ENCODE results near the gene TCFL5.

The TCFL5 gene

GRCh38 chr20:62822239-62822787 lies 39.3 kb downstream of the TCFL5 start:
- TF ChIP-seq CTCF (IDR thresholded peaks at IDR 0.05), result no peak
- no peak for TF ChIP-seq ZFX (IDR thresholded peaks at IDR 0.05; ENCODE audit: borderline replicate concordance)
- H3K27ac ChIP-seq, result no peak overlapping the region

GRCh38 chr20:62821726-62822210 lies 39.9 kb downstream of the TCFL5 start:
- TF ChIP-seq ZFX (IDR thresholded peaks at IDR 0.05; ENCODE audit: borderline replicate concordance), result no peak
- TF ChIP-seq CTCF (IDR thresholded peaks at IDR 0.05), result no peak
- H3K27ac ChIP-seq, result no peak overlapping the region

- no peak overlapping the region for H3K27ac ChIP-seq
- no peak for TF ChIP-seq ZFX (IDR thresholded peaks at IDR 0.05; ENCODE audit: borderline replicate concordance)
Measured at GRCh38 chr20:62820962-62821725, 40.5 kb downstream of the TCFL5 start.

GRCh38 chr20:62820208-62820961 lies 41.2 kb downstream of the TCFL5 start:
- TF ChIP-seq CTCF (IDR thresholded peaks at IDR 0.05), result no peak
- TF ChIP-seq ZFX (IDR thresholded peaks at IDR 0.05; ENCODE audit: borderline replicate concordance), result no peak
- no peak overlapping the region for H3K27ac ChIP-seq

GRCh38 chr20:62819494-62820174 lies 42.0 kb downstream of the TCFL5 start:
- TF ChIP-seq CTCF (IDR thresholded peaks at IDR 0.05), result no peak
- TF ChIP-seq ZFX (IDR thresholded peaks at IDR 0.05; ENCODE audit: borderline replicate concordance), result no peak
- no peak overlapping the region for H3K27ac ChIP-seq

GRCh38 chr20:62818592-62819493 lies 42.8 kb downstream of the TCFL5 start:
- no peak for TF ChIP-seq ZFX (IDR thresholded peaks at IDR 0.05; ENCODE audit: borderline replicate concordance)
- no peak for TF ChIP-seq CTCF (IDR thresholded peaks at IDR 0.05)
- no peak overlapping the region for H3K27ac ChIP-seq
